GM10266 (cell line): Measurements from ENCODE around the gene EBF3.

Experiments used
- DNase-seq: peaks from one replicate; pipeline ENCODE4 v3.0.0; 2012; ENCODE audit errors: extremely low spot score
- TF ChIP-seq, protein P1 (sequence below): IDR thresholded peaks from 2 replicates; pipeline ENCODE4 v1.5.1; 2012; ENCODE audit warnings: mild to moderate bottlenecking, low read depth; ENCODE audit not compliant: control insufficient read depth, insufficient read depth; ENCODE audit errors: missing control alignments

EBF3 gene

DNA sequence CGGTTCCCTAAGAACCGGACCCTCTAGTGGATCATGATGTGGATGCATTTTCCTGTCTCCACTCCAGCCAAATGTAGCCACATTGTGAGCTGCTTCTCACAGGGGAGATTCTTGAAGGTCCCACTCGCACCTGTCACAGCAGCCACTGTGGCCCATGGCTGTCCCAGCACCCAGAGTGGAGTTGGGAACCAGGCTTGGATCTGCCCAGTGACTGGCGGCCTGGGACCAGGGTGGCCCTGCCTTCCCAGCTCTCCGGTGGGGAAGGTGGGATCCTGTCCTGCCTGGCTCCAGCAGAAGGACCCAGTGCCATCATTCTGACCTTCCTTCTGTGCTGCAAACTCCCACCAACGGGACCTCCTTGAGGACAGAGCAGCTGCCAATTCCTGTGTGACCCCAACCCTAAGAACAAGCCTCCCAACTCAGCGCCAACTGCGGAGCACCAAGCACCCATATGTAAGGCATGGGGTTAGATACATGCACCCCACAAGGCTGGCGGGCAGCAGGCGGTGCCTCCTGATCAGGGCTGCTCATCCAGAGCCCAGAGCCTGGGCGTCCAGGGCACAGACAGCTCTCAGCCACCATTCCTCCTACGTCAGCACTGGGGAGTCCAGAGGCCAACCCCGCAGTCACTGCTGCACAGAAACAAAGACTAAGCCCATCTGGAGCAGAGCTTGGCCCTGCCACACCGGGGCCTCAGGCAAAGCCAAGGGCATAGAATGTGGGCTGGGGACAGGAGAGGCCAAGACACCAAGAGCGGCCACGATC is 28.8 kb downstream of the EBF3 start:
- TF ChIP-seq, protein P1, sequence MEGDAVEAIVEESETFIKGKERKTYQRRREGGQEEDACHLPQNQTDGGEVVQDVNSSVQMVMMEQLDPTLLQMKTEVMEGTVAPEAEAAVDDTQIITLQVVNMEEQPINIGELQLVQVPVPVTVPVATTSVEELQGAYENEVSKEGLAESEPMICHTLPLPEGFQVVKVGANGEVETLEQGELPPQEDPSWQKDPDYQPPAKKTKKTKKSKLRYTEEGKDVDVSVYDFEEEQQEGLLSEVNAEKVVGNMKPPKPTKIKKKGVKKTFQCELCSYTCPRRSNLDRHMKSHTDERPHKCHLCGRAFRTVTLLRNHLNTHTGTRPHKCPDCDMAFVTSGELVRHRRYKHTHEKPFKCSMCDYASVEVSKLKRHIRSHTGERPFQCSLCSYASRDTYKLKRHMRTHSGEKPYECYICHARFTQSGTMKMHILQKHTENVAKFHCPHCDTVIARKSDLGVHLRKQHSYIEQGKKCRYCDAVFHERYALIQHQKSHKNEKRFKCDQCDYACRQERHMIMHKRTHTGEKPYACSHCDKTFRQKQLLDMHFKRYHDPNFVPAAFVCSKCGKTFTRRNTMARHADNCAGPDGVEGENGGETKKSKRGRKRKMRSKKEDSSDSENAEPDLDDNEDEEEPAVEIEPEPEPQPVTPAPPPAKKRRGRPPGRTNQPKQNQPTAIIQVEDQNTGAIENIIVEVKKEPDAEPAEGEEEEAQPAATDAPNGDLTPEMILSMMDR = no peak
- DNase-seq = no peak

- no peak for DNase-seq
- TF ChIP-seq, protein P1 = no peak
These were observed 29.7 kb downstream of the EBF3 start for GRCh38 chr10:129934196-129934925.

GRCh38 chr10:129933456-129934092 is 30.5 kb downstream of the EBF3 start:
- TF ChIP-seq, protein P1 = no peak
- no peak for DNase-seq

DNA sequence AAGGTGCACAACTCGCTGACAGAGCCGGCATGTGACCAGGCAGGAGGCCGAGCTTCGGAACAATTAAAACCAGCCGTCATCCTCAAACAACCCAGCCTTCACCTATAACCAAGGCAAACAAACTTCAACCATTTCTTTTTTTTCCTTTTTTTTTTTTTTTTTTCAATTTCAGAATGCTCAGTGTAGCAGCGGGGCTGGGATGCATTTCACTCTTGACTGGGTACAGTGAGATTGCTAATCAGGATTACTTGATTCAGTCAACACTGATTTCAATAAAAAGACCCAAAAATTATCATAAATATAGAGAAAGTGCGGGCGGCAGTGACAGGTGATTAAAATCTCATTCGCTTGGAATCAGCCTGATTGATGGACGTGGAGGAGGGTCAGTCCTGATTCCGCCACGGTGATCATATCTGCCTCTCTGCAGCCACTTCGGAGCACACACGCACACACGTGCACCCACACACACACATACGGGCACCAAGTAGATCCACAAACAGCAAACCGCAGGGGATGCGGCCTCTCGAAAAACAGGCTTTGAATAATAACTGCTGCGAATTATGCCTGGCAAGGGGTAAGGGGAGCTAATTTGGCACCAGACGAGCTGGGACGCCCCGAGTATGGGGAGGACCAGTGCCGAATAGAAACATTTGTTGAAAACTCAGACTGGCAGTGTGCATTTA is 31.2 kb downstream of the EBF3 start:
- DNase-seq = no peak
- TF ChIP-seq, protein P1 = no peak

DNA sequence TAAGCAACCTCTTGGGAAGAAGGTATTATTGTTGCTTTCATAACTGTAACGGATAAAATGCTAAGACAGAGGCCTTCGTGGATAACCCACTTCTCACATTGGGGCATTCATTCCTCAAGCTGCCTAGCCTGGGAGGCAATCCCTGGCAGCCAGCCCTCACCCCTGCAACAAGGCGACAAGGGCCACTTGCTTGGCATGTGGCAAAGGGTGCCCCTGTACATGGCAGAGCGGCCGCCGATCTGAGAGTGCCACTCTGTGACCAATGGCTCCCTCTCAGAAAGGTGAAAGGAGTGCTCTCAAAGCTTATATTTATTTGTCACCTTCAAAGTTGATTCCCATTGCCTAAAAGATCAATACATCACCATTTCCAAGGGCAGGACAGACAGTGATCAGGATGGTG is 31.9 kb downstream of the EBF3 start:
- no peak for DNase-seq
- TF ChIP-seq, protein P1 = no peak

DNA sequence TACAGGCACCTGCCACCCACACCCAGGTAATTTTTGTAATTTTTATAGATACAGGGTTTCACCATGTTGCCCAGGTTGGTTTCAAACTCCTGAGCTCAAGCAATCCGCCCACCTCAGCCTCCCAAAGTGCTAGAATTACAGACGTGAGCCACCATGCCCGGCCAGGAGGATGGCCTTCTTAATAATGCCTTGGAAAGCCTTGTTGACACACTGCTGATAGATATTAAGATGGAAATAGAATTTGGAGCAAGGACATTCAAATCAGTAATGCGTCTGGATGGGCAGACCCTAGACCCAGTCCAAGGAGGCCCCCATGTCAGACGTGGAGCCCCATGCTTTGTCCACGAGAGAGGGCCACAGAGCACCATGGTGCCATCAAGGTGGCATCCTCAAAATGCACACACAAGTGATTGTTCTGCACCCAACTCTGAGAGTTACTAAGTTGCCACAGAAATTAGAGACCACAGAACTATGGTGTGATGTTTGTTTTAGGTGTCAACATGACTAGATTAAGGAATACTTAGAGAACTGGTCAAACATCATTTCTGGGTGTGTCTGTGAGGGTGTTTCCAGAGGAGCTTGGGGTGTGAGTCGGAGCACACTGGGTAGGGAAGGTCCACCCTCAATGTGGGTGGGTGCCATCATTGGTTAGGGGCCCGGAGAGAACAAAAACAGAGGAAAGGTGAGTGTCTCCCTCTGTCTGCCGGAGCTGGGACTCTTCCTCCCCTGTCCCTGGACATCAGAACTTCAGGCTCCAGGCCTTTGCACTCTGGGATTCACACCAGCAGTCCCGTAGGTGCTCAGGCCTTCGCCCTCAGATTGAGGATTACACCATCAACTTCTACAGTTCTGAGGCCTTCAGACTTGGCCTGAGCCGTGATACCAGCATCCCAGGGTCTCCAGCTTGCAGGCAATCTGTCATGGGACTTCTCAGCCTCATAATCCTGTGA is 34.5 kb downstream of the EBF3 start:
- TF ChIP-seq, protein P1 = no peak

More for the DNA sequence above, 34.5 kb downstream of the EBF3 start:
- DNase-seq = no peak
